Measurements from ENCODE around the gene ANKS3.

The ANKS3 gene

DNA sequence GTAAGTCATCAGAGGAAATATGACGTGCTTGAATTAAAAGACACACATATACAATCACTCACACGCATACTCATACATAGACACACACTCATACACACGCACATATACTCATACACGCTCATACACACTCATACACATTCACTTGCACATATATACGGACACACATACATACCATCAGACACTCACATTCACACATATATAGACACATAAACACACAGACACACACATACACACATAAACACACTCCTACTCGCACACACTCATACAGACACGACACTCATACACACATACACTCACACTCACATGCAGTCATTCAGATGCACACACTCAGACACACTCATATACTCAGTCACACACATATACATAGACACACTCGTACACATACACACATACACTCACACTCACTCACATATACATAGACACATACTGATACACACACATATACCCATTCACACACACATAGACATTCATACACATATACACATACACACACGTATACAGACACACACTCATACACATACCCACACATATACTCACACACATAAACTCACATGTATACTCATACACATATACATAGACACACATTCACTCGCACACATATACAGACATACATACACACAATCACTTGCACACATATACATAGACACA is 65.6 kb downstream of the ANKS3 start:
- peaks cover 75% of the 10 kb centered on the region for H3K36me3 ChIP-seq (ENCODE audit: control insufficient read depth, insufficient read depth, low read length)
- H3K9ac ChIP-seq (ENCODE audit: low read depth, low read length) = no peak overlapping the region
- H3K27ac ChIP-seq (ENCODE audit: low read depth, low read length) = no peak overlapping the region
- no peaks in the 10 kb centered on the region for H3K9me3 ChIP-seq (ENCODE audit: control insufficient read depth, insufficient read depth, low read length)
- no peaks in the 10 kb centered on the region for H3K27me3 ChIP-seq (ENCODE audit: control insufficient read depth, insufficient read depth, low read length)
- no peak overlapping the region for H3K4me3 ChIP-seq (ENCODE audit: low read depth, low read length)
- no peaks in the 10 kb centered on the region for H3K4me1 ChIP-seq (ENCODE audit: control insufficient read depth, insufficient read depth, low read length)

DNA sequence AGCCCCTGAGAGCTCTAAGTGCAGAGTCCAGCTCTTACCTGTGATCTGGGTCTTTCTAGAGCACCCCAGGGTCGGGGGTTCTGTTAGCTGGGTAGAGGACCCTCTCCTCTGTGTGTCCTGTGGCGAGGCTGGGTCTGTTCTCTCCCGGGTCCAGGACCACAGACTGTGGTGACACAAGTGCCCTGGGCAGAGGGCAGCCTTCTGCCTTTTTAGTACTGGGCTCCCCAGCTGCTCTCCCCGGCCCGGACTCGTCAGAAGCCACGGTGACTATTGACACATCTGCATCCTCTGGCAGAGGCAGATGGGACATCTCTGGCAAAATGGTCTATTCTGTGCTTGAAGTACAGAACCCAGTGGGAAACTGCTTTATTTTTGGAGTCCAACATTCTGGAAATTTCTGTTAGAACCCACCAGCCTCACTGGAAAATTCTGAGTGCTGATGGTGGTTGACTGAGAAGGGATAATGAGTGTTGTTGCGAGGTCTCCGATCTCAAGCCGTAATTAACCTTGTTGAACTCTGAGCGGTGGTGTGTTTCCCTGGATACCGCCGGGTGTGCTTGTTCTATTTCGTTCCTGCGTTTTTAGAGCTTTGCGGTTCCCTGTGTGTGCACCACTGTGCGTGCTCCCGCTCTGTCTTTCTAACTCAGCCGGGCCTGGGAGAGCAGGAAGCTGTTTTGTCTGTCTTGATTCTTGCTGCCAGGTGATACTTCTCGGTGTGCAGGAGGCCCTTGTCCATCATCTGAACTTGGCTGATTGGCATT is 66.7 kb downstream of the ANKS3 start:
- Histone ChIP-seq H3K4me3 (ENCODE audit: low read depth, low read length) (no peak overlapping the region), H3K9ac (ENCODE audit: low read depth, low read length) (no peak overlapping the region), H3K27me3 (ENCODE audit: control insufficient read depth, insufficient read depth, low read length) (no peaks in the 10 kb centered on the region), H3K4me1 (ENCODE audit: control insufficient read depth, insufficient read depth, low read length) (no peaks in the 10 kb centered on the region), H3K36me3 (ENCODE audit: control insufficient read depth, insufficient read depth, low read length) (peaks cover 74% of the 10 kb centered on the region), H3K9me3 (ENCODE audit: control insufficient read depth, insufficient read depth, low read length) (no peaks in the 10 kb centered on the region), H3K27ac (ENCODE audit: low read depth, low read length) (no peak overlapping the region)

DNA sequence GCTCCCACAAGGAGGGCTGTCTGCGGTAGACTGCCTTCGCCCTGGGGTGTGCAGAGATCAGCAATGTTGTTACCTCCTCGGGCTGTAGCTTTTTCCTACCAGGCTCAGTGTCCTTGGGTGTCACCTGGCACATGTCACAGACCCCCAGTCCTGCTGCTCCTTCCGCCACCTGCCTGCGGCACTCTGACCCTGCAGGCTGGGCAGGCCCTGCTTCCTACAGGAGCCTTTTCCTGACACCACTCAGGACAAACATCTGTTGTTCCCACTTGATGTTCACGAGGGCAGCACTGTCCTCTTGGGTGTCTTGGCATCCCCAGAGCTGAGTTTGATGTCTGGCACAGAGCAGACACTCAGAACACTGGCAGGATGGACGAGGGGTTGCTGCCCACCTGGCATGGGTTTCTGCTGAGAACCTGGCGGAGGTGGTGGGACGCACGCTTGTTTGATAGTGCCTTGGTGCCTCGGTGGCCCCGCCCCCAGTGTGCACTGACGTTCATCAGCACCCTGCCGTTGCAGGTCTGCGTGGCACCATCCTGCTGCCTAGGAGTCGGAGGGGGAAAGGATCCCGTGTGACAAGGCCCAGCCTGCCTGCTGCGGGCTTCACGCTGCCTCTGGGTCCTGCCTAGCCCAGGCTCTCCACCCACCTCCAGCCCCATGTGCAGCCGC is 67.4 kb downstream of the ANKS3 start:
- no peaks in the 10 kb centered on the region for H3K9me3 ChIP-seq (ENCODE audit: control insufficient read depth, insufficient read depth, low read length)
- no peaks in the 10 kb centered on the region for H3K27me3 ChIP-seq (ENCODE audit: control insufficient read depth, insufficient read depth, low read length)
- H3K4me1 ChIP-seq (ENCODE audit: control insufficient read depth, insufficient read depth, low read length) = no peaks in the 10 kb centered on the region
- H3K27ac ChIP-seq (ENCODE audit: low read depth, low read length) = no peak overlapping the region
- no peak overlapping the region for H3K4me3 ChIP-seq (ENCODE audit: low read depth, low read length)
- peaks cover 73% of the 10 kb centered on the region for H3K36me3 ChIP-seq (ENCODE audit: control insufficient read depth, insufficient read depth, low read length)
- no peak overlapping the region for H3K9ac ChIP-seq (ENCODE audit: low read depth, low read length)

DNA sequence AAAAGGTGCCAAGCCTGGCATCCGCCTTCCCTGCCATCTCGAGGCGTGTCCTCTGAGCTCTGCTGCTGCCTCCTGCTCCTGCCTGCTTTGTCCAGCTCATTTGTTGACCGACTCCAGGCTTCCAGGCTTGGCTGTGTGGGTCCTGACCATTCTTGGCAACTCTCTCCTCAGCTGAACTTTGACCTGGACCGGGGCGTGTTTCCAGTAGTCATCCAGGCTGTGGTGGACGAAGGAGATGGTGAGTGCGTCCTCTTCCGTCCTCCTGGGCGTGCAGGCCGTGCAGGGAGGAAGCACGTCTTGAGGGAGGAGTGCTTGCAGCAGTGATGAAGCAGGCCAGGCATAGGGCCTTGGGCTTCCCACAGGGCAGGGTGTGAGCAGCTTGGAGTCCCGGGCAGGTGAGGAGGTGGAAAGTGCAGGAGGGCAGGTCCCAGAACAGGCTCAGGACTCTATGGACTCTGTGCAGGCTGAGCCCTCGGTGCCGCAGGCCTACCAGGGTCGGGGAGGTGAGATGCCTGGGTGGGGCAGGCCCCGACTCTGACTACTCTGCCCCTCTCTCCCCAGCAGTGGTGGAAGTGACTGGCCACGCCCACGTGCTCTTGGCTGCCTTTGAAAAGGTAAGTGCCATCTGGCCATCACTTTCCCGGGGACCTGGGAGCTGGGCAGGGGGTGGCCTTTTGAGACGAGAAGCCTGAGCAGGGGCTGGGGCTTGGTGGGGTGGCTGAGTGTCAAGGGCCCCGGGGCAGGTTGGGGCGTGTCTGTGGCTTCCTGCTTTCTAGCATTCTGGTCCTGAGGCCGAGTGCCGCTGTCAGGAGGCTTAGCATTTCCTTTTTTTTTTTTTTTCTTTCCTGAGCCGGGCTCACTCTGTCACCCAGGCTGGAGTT is 69.3 kb downstream of the ANKS3 start:
- Histone ChIP-seq H3K4me3 (ENCODE audit: low read depth, low read length) (no peak overlapping the region), H3K9ac (ENCODE audit: low read depth, low read length) (no peak overlapping the region), H3K4me1 (ENCODE audit: control insufficient read depth, insufficient read depth, low read length) (no peaks in the 10 kb centered on the region)

DNA sequence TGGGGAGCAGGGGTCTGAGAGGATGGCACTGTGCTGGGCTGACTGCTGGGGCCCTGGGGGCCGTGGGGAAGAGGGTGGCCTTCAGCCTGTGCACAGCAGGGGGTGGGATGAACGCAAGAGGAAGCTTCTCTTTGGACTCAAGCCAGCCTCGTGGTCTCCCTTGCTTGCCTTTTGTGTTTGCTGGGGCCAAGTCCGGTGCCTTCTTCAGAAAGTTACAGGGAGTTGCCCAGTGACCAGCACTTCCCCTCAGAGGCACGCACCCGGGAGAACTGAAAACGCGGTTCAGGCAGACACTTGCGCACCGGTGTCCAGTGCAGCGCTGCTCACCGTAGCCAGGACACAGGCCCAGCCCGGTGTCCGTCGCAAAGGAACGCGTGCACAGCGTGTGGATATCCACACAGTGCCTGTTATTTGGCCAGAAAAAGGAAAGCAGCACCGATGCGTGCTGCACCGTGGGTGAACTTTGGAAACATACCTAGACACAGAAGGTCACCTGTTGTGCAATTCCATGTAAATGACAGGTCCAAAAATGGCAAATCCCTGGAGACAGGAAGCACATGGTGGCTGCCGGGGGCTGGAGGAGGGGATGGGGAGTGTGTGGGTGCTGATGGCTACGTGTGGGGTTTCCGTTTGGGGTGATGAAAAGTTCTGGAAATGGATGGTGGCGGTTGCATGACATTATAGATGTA is 70.2 kb downstream of the ANKS3 start:
- Histone ChIP-seq H3K9ac (ENCODE audit: low read depth, low read length) (no peak overlapping the region), H3K27ac (ENCODE audit: low read depth, low read length) (no peak overlapping the region)

More for the DNA sequence above, 69.3 kb downstream of the ANKS3 start:
- H3K9me3 ChIP-seq (ENCODE audit: control insufficient read depth, insufficient read depth, low read length) = no peaks in the 10 kb centered on the region
- peaks cover 59% of the 10 kb centered on the region for H3K36me3 ChIP-seq (ENCODE audit: control insufficient read depth, insufficient read depth, low read length)
- H3K27me3 ChIP-seq (ENCODE audit: control insufficient read depth, insufficient read depth, low read length) = no peaks in the 10 kb centered on the region
- H3K27ac ChIP-seq (ENCODE audit: low read depth, low read length) = no peak overlapping the region

DNA sequence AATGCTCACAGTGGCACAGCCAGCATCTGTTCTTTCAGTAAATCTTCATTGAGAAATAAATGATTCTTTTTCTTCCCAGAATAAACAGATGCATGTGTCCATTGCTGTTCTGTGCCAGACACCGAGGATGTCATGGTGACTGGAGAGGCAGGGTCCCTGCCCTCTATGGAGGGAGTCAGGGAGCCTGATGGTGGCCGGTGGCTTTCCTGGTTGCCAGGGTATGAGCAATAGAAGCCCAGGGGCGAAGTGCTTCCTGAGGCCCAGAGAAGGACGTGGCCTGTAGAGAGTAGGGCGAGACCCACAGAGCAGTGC is 70.7 kb downstream of the ANKS3 start:
- Histone ChIP-seq H3K9ac (ENCODE audit: low read depth, low read length) (no peak overlapping the region), H3K9me3 (ENCODE audit: control insufficient read depth, insufficient read depth, low read length) (no peaks in the 10 kb centered on the region), H3K27ac (ENCODE audit: low read depth, low read length) (no peak overlapping the region), H3K4me1 (ENCODE audit: control insufficient read depth, insufficient read depth, low read length) (no peaks in the 10 kb centered on the region), H3K36me3 (ENCODE audit: control insufficient read depth, insufficient read depth, low read length) (peaks cover 50% of the 10 kb centered on the region), H3K4me3 (ENCODE audit: low read depth, low read length) (no peak overlapping the region), H3K27me3 (ENCODE audit: control insufficient read depth, insufficient read depth, low read length) (no peaks in the 10 kb centered on the region)

More for the DNA sequence above, 70.2 kb downstream of the ANKS3 start:
- H3K27me3 ChIP-seq (ENCODE audit: control insufficient read depth, insufficient read depth, low read length) = no peaks in the 10 kb centered on the region
- H3K9me3 ChIP-seq (ENCODE audit: control insufficient read depth, insufficient read depth, low read length) = no peaks in the 10 kb centered on the region
- H3K36me3 ChIP-seq (ENCODE audit: control insufficient read depth, insufficient read depth, low read length) = peaks cover 51% of the 10 kb centered on the region
- H3K4me3 ChIP-seq (ENCODE audit: low read depth, low read length) = no peak overlapping the region
- H3K4me1 ChIP-seq (ENCODE audit: control insufficient read depth, insufficient read depth, low read length) = no peaks in the 10 kb centered on the region

DNA sequence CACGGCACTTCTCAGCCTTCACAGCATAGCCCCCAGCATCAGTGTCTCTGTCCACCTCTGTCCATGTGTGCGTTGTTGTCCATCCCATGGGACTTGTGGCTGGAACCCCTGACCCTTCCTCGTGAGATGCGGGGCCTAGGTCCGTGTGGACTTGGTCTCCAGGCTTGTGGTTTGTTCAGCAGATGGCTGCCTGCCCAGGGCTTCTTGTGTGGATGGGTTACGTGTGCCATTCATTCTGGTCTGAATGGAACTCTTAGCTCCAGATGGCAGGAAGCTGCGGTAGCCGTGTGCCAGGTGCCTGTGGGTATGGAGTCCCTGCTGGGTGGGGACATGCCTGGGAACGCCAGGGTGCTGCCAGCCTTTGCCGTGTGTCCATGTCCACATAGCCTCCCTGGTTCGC is 72.4 kb downstream of the ANKS3 start:
- no peaks in the 10 kb centered on the region for H3K4me1 ChIP-seq (ENCODE audit: control insufficient read depth, insufficient read depth, low read length)
- H3K9me3 ChIP-seq (ENCODE audit: control insufficient read depth, insufficient read depth, low read length) = no peaks in the 10 kb centered on the region
- no peak overlapping the region for H3K4me3 ChIP-seq (ENCODE audit: low read depth, low read length)
- H3K9ac ChIP-seq (ENCODE audit: low read depth, low read length) = no peak overlapping the region
- H3K27ac ChIP-seq (ENCODE audit: low read depth, low read length) = no peak overlapping the region
- no peaks in the 10 kb centered on the region for H3K27me3 ChIP-seq (ENCODE audit: control insufficient read depth, insufficient read depth, low read length)
- peaks cover 46% of the 10 kb centered on the region for H3K36me3 ChIP-seq (ENCODE audit: control insufficient read depth, insufficient read depth, low read length)

DNA sequence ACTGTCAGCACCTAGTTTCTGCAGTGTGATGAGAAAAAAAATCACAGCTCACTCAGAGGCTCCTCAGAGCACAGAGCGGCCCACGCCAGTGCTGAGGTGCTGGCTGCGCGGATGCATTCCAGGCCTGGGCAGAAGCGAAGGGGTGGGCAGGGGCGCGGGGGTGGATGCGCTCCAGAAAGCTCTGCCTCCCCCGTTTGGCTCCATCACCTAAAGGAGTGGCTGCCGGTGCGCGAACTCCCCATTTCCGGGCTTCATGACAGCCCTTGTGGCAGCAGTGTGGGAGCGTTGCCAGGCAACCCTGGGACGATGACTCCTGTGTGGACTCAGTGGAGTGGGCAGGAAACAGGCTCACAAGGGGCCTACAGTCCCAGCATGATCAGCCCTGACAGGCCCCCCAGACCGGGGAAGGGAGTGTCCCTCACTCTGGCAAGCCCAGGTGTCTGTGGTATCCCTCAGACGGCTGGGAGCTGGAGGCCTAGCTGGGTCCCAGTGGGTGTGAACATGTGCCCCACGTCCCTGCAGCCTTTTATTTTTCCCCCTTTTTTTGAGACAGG is 73.5 kb downstream of the ANKS3 start:
- Histone ChIP-seq H3K27ac (ENCODE audit: low read depth, low read length) (no peak overlapping the region), H3K9me3 (ENCODE audit: control insufficient read depth, insufficient read depth, low read length) (no peaks in the 10 kb centered on the region), H3K4me1 (ENCODE audit: control insufficient read depth, insufficient read depth, low read length) (no peaks in the 10 kb centered on the region), H3K27me3 (ENCODE audit: control insufficient read depth, insufficient read depth, low read length) (no peaks in the 10 kb centered on the region), H3K36me3 (ENCODE audit: control insufficient read depth, insufficient read depth, low read length) (peaks cover 45% of the 10 kb centered on the region), H3K4me3 (ENCODE audit: low read depth, low read length) (no peak overlapping the region), H3K9ac (ENCODE audit: low read depth, low read length) (no peak overlapping the region)

DNA sequence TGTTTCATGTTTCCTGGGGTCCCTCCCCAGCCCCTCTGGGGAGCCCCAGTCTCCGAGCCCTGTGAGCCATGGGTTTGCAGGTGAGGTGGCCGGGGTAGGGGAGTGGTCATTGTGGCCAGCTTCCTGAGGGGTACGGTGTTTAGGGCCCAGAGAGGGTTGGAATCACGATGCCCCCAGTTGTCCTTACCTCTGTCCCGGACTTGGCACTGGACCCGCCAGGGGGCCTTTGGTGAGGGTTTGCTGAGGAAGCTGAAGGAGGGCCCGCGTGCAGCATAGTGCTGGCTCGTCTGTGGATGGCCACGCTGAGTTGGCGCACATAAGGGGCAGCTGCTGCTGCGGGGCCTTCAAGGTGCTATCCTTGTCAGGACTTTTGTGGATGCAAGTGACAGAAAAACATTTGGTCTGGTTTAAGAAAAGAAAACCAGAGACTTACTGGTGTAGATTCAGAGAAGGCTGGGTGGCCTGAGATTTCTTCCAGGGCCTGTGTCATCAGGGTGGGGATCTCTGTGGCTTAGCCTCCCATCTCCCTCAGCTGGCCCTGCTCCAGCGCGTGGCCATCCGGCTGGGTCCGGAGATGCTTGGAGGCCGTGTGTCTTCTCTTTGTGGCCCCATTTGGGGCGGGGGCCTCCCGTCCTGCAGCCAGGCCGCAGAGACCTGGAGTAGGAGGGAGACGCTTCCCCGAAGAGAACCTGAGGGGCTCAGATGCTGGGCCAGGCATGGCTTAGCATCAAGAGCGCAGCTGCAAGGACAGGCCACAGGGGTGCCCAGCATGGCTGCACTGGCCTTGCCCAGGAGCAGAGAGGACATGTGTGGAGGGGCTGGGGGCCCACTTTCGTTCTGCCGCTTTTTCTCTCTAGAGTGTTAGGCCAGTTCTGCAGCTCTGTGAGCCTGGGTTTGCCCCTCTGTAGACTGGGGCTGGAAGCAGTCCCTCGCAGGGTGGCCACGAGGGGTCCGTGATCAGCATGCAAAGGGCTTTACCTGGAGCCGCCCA is 74.4 kb downstream of the ANKS3 start:
- Histone ChIP-seq H3K27ac (ENCODE audit: low read depth, low read length) (no peak overlapping the region), H3K9me3 (ENCODE audit: control insufficient read depth, insufficient read depth, low read length) (no peaks in the 10 kb centered on the region), H3K27me3 (ENCODE audit: control insufficient read depth, insufficient read depth, low read length) (no peaks in the 10 kb centered on the region), H3K9ac (ENCODE audit: low read depth, low read length) (no peak overlapping the region), H3K4me3 (ENCODE audit: low read depth, low read length) (no peak overlapping the region), H3K4me1 (ENCODE audit: control insufficient read depth, insufficient read depth, low read length) (no peaks in the 10 kb centered on the region), H3K36me3 (ENCODE audit: control insufficient read depth, insufficient read depth, low read length) (peaks cover 49% of the 10 kb centered on the region)
